ENCODE measurements around the gene QPRT. TPM values are rescaled to one million over a fixed set of nuclear protein-coding genes. Genes with fewer than 3 reads are reported as not detected.
A peak's percentile ranks its signal among the peaks of the same experiment; 100 is the strongest.

The QPRT gene
- total and polyA plus RNA-seq, 2 donors (not counting 1 experiment from before 2014, with no cell fraction given) = 0.06 to 0.22 TPM

- no peak for TF ChIP-seq CTCF (IDR thresholded peaks at IDR 0.05)
- no peak for TF ChIP-seq EZH2 (IDR thresholded peaks at IDR 0.05; ENCODE audit: borderline replicate concordance, insufficient read depth, low read depth, low read length, poor library complexity, severe bottlenecking)
- 39% methylated on average over 9 of the region's 9 CpGs for WGBS (ENCODE audit: insufficient coverage)
- peak; percentile 45 for ATAC-seq (ENCODE audit: low read depth)
- peak overlapping the region; percentile 55 for H3K4me3 Mint-ChIP-seq
- Histone ChIP-seq H3K36me3 (replicated peaks in 1 of 2; ENCODE audit: control extremely low read depth in 1 of 2, control insufficient read depth in 1 of 2, extremely low read depth in 1 of 2, insufficient read depth in 2 of 2, low read length in 1 of 2) (no peaks in the 10 kb centered on the region), H3K9ac (ENCODE audit: low read length) (no peak overlapping the region), H4K20me1 (ENCODE audit: control insufficient read depth, insufficient read depth, low read length, poor library complexity, severe bottlenecking) (no peaks in the 10 kb centered on the region), H3K79me2 (ENCODE audit: control insufficient read depth, insufficient read depth, low read length) (no peaks in the 10 kb centered on the region), H3K9me3 (ENCODE audit: control extremely low read depth in 1 of 3, control insufficient read depth in 2 of 3, insufficient read depth in 1 of 3, low read length in 2 of 3) (peaks cover 0 to 4% (median 0%) of the 10 kb centered on the region in 3 donors), H3K4me2 (replicated peaks; ENCODE audit: low read depth, low read length, poor library complexity, severe bottlenecking) (peak overlapping the region; percentile 55), H3K27ac (ENCODE audit: low read length in 2 of 2) (peak overlapping the region; percentile 26 to 82), H3K4me1 (ENCODE audit: control insufficient read depth in 2 of 2, insufficient read depth in 2 of 2, low read length in 2 of 2) (peaks cover 20 to 43% of the 10 kb centered on the region in 2 donors), H2AFZ (ENCODE audit: insufficient read depth, low read depth, low read length, poor library complexity, severe bottlenecking) (peak overlapping the region; percentile 23), H3K4me3 (ENCODE audit: control extremely low read depth in 1 of 5, extremely low read depth in 1 of 5, insufficient read depth in 1 of 5, low read depth in 2 of 5, low read length in 4 of 5) (no peak overlapping the region), H3K27me3 (replicated peaks in 1 of 4; ENCODE audit: control extremely low read depth in 1 of 4, control insufficient read depth in 3 of 4, insufficient read depth in 4 of 4, low read length in 3 of 4) (no peaks in the 10 kb centered on the region)
- no peaks in the 10 kb centered on the region for H3K9me3 Mint-ChIP-seq (ENCODE audit: insufficient read depth)
- DNase-seq = peak; percentile 48
- ChIA-PET POLR2A (interaction anchor here (0.6 kb wide), 2 partner anchors 61 to 1474 kb away, joined by 3 to 4 read pairs; no protein-coding TSS in a partner anchor), CTCF (interaction anchor here (0.6 kb wide), 1 partner anchor 22 kb away, joined by 3 read pairs; no protein-coding TSS in a partner anchor)
- no peaks in the 10 kb centered on the region for H3K27me3 Mint-ChIP-seq
- intact Hi-C loops (cut with micrococcal nuclease) = loop anchor here (5.0 kb wide), 1 partner anchor 33 kb away; the partner anchor contains the start of gene QPRT
- H3K4me1 Mint-ChIP-seq = peaks cover 31% of the 10 kb centered on the region
- peak overlapping the region; percentile 89 for H3K27ac Mint-ChIP-seq
Observed at GRCh38 chr16:29644338-29644857, 34.6 kb upstream of the QPRT start.

GRCh38 chr16:29644973-29645693 lies 33.8 kb upstream of the QPRT start:
- WGBS (ENCODE audit: insufficient coverage) = 15% methylated on average over 3 of the region's 4 CpGs
- TF ChIP-seq CTCF (IDR thresholded peaks at IDR 0.05) (no peak), EZH2 (IDR thresholded peaks at IDR 0.05; ENCODE audit: borderline replicate concordance, insufficient read depth, low read depth, low read length, poor library complexity, severe bottlenecking) (no peak)
- H3K9me3 ChIP-seq (ENCODE audit: control extremely low read depth in 1 of 3, control insufficient read depth in 2 of 3, insufficient read depth in 1 of 3, low read length in 2 of 3) = peaks cover 0 to 4% (median 0%) of the 10 kb centered on the region in 3 donors
- H3K79me2 ChIP-seq (ENCODE audit: control insufficient read depth, insufficient read depth, low read length) = no peaks in the 10 kb centered on the region
- peak; percentile 72 for DNase-seq
- POLR2A ChIA-PET = interaction anchor here (0.6 kb wide), 1 partner anchor 27 kb away, joined by 3 read pairs; no protein-coding TSS in a partner anchor
- peak; percentile 68 for ATAC-seq (ENCODE audit: low read depth)
- H3K27ac Mint-ChIP-seq = peak overlapping the region; percentile 89
- H3K27ac ChIP-seq (ENCODE audit: low read length in 2 of 2) = peak overlapping the region; percentile 53 to 82
- no peaks in the 10 kb centered on the region for H3K36me3 ChIP-seq (replicated peaks in 1 of 2; ENCODE audit: control extremely low read depth in 1 of 2, control insufficient read depth in 1 of 2, extremely low read depth in 1 of 2, insufficient read depth in 2 of 2, low read length in 1 of 2)
- CTCF ChIA-PET = no interaction called here
- H3K27me3 ChIP-seq (replicated peaks in 1 of 4; ENCODE audit: control extremely low read depth in 1 of 4, control insufficient read depth in 3 of 4, insufficient read depth in 4 of 4, low read length in 3 of 4) = no peaks in the 10 kb centered on the region
- peak overlapping the region; percentile 55 for H3K4me2 ChIP-seq (replicated peaks; ENCODE audit: low read depth, low read length, poor library complexity, severe bottlenecking)
- peaks cover 31% of the 10 kb centered on the region for H3K4me1 Mint-ChIP-seq
- peaks cover 20 to 43% of the 10 kb centered on the region in 2 donors for H3K4me1 ChIP-seq (ENCODE audit: control insufficient read depth in 2 of 2, insufficient read depth in 2 of 2, low read length in 2 of 2)
- no peaks in the 10 kb centered on the region for H3K9me3 Mint-ChIP-seq (ENCODE audit: insufficient read depth)
- intact Hi-C loops (cut with micrococcal nuclease) = loop anchor here (5.0 kb wide), 1 partner anchor 32 kb away; the partner anchor contains the start of gene QPRT
- no peak overlapping the region for H2AFZ ChIP-seq (ENCODE audit: insufficient read depth, low read depth, low read length, poor library complexity, severe bottlenecking)
- H3K4me3 ChIP-seq (ENCODE audit: control extremely low read depth in 1 of 5, extremely low read depth in 1 of 5, insufficient read depth in 1 of 5, low read depth in 2 of 5, low read length in 4 of 5) = peak overlapping the region in 1 of 5 experiments; percentile 12
- no peaks in the 10 kb centered on the region for H3K27me3 Mint-ChIP-seq
- H4K20me1 ChIP-seq (ENCODE audit: control insufficient read depth, insufficient read depth, low read length, poor library complexity, severe bottlenecking) = no peaks in the 10 kb centered on the region
- peak overlapping the region; percentile 63 for H3K4me3 Mint-ChIP-seq
- H3K9ac ChIP-seq (ENCODE audit: low read length) = peak overlapping the region; percentile 27

Measured in B cell (primary cell).